Epithelial cell of prostate (primary cell): Measurements from ENCODE around the gene MCRIP1.
A peak's percentile ranks its signal among the peaks of the same experiment; 100 is the strongest.

Experiments used
- DNase-seq: peaks from one replicate; pipeline ENCODE4 v3.0.0-alpha.2; 2011; ENCODE audit warnings: low read depth, low spot score
- H3K27ac ChIP-seq: fragments of 450-650 bp; 2 replicates; pipeline ENCODE4 v1.5.1; 2017; ENCODE audit warnings: mild to moderate bottlenecking

MCRIP1 gene

DNA sequence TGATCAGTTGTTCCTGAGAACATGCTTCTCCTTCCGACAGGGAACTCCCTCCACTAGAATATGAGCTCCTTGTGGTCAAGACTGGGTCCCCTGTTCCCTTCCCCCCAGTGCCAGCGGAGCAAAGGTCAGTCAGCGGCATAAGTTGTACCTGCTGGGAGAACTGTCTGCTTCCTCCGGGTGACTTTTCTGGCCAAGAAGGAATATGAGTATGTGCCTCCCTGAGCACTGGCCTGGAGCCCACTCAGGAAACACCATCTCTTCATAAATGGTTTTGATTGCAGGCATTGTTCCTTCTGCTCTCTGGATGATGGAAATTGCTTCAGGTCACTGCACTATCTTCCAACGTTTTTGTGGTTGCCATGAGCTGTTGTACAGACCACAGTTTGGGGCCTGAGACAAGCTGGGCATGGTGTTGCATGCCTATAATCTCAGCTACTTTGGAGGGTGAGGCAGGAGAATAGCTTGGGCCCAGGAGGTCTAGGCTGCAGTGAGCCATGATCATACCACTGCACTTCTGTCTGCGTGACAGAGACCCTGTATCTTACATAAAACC, 30.1 kb upstream of the MCRIP1 start:
- no peak for DNase-seq
- peak overlapping the region; percentile 8 for H3K27ac ChIP-seq

DNA sequence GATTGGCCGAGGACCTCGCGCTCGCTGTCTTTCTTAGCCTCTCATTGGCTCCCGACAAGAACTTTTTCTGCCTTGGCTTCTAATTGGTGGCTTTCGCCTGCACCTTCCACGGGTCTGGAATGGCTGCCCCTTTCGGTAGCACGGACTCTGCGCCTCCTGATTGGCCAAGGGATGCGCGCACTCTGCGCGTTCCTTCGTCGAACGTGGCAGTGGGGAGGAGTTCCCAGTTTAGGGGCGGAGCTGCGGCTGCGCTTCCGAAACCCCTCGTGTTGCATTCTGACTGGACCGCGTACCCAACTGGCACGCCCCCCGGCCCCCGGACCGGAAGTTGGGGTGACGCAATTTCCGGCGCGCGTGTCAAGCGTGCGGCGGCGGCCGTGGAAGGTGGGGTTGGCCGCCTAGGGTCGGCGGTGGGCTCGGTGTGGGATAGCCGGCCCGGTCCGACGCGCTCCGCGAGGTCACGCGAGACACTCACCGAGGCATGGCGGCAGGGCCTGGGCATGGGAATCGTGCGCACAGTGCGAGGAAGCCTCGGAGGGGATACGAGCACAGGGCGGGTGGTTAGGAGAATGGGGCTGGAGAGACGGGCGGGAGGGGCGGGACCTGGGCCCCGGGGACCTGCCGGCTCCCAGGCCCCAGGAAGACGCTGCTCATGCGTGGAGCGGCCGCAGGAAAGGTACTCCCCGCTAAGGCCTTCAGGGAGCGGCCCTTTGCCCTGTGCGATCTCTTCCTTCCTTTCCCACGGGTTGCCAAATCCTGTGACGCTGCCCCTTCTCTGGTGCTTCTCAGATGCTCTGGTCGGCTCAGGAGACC, 27.9 kb upstream of the MCRIP1 start:
- peak overlapping the region; percentile 95 for H3K27ac ChIP-seq
- peak; percentile 100 for DNase-seq

DNA sequence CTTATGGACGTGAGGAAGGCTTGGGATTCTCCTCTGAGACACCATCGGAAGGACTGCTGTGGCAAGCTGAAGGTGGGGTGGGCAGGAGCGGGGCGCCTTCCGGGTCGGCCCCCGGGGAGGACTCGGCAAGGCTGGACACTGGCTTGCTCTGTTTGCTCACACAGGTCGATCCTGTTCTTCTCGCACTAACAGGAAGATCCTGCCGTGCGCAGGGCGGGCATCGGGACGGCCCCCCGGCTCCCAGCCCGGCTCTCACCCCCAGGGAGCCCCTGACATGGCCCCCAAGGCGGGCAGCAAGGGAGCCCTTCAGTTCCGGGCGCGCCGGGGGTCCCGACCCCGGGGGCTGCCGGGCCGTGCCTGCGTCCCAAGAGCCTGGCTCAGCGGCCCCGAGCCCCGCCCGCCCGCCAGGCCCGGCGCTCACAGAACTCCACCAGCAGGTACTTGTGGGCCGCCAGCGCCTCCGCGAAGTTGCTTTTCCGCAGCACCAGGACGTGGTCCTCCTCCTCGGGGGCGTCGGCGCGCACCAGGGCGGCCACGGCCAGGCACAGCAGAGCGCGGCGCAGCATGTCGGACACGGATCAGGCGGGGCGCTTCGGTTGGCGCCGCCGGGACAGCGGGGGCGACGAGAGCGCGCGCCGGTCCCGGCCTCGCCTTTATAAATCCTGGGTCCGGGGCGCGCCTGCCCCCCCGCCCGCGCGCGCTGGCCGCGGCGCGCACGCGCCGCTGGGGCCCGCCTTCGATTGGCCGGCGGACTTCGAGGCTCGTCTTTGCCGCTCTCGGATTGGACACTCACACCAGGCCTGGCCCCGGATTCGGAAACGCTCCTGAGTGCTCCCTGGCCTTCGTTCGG, 27.0 kb upstream of the MCRIP1 start, which contains the start of gene P4HB:
Gene P4HB (minus strand): TSS at position 630 of the 850 bp plus-strand sequence. CDS start 64 bp downstream, at position 566.
- peak within 1 kb of the TSS; percentile 95 for H3K27ac ChIP-seq
- no peak for DNase-seq

DNA sequence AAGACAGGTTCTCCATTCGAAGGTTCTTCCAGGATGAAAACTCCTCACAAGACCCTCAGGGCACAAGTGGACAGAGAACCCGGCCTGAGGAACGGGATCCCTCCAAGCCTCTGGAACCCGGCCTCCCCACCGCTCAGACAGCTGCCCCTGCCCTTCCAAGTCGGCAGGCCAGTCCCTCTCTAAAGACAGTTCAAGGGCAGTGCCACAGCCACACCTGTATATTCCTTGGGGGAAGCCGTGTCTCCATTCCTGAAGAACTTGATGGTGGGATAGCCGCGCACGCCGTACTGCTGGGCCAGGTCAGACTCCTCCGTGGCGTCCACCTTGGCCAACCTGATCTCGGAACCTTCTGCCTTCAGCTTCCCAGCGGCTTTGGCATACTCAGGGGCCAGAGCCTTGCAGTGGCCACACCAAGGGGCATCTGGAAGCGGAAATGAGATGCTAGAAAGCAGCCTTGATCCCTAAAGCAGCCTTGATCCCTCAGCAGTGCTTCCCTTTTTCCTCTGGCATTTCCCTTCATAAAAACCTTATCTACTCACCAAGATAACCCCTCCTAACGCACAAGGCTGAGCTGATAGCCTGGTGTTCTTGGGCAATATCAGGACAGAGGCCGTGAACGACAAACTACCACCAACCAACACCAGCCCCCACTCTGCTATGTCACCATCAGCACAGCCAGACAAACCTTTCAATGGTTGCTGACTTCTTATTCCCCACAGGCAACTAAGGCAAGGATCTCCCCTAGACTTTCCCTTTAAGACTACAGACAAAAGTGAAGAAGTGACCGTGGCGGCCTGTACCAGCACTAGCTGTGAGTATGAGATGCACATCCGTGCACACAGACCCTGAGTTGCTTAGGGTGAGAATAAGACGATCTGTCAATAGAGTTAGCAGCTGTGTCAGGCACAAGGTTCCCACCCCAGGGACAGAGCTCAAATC, 26.1 kb upstream of the MCRIP1 start:
- DNase-seq: no peak

DNA sequence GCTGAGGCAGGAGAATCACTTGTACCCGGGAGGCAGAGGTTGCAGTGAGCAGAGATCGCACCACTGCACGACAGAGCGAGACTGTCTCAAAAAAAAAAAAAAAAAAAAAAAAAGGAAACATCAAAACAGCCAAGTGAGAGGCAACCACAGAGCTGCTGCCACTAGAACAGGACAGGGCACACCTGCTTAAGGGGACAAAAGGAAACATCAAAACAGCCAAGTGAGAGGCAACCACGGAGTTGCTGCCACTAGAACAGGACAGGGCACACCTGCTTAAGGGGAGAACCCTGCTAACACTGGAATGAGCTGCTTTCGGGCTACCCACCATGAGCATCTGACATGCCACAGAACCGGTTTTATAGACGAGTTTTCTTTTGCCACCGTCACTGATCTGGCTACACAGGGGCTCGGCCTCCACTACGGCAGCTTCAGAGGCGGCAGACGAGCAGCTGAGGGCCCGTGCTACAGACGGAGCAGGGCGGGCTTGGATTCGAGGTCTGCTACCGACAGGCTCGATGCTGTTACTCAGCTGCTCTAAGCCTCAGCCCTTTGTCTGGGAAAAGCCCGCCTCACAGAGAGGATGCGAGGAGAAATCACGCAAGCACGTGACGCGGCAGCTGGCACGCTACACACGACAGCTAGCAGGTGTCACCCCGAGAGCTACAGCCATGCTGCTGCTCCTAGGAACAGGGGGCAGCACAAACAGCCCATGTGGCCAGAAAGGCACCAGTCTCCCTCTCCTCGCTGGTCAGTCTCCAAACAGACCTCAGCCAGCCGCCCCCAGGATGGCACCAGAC, 25.3 kb upstream of the MCRIP1 start:
- no peak for DNase-seq

More for the DNA sequence above, 26.1 kb upstream of the MCRIP1 start:
- peak overlapping the region; percentile 95 for H3K27ac ChIP-seq

DNA sequence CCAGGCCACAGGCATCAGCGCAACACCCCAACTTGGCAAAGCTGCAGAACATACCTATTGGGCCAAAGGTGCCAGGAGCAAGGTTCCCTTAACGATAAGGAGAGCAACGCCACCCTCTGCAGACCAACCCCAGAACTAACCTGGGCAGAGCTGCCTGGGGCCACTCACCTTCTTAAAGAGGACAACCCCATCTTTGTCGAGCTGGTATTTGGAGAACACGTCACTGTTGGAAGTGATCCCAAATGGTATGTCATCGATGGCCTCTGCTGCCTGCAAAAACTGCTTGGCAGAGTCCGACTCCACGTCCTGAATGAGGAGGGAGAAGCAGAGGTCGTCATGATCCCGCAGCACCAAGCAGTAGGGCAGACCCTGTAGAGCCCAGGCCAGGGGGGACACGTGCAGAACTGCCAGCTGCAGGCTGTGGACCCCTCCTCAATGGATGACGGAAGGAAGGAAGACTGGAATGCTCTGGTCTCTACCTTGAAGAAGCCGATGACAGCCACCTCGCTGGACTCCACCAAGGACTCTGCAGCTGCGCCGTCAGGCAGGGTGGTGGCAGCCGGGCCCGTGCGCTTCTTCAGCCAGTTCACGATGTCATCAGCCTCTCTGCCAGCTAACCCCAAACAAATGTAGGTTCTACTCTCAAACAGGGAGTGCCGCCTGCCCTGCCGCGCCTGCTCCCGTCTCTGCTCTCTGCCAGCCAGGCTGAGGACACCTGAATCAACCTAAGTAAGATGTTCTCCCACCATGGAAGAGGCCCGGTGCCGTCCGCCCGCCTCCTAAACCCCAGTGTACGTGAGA, 22.1 kb upstream of the MCRIP1 start:
- H3K27ac ChIP-seq: peak overlapping the region; percentile 65
- no peak for DNase-seq

More for the DNA sequence above, 25.3 kb upstream of the MCRIP1 start:
- peak overlapping the region; percentile 95 for H3K27ac ChIP-seq

DNA sequence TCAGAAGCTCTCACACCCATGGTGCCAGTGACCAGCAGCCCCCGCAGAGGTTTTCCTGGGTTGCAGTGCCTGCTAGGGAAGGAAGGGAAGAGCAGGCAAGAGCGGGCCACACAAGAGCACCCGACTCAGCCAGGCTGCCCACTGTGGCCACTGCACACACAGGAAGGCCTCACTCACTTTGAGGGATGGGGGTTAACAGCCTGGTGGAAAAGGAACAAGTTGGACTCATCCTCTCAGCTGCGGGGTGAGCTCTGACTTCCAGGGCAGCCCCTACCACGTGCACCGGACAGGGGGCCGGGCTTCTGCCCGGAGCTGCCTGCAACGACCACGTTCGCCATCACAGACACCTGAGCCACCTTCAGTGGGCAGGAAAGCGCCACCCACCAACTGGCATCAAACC, 19.1 kb upstream of the MCRIP1 start:
- no peak overlapping the region for H3K27ac ChIP-seq
- no peak for DNase-seq

DNA sequence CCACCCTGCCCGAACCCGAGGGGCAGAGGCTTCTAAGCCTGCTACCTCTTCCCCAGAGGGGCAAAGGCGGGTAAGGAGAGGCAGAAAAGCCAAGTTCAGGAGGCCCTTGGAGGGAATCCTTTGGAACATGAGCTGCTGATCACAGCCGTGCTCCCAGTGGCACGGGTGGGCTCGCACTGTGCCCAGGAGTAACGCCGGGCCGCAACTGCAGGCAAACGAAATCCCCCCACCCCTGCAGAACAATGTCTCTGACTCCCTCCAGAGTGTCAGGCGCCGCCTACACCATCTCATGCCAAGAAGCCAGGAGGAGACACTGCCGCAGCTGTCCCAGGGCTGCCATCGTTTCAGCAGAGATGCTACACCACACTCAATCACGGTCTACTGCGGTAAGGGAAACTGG, 18.3 kb upstream of the MCRIP1 start:
- DNase-seq: no peak
- no peak overlapping the region for H3K27ac ChIP-seq

DNA sequence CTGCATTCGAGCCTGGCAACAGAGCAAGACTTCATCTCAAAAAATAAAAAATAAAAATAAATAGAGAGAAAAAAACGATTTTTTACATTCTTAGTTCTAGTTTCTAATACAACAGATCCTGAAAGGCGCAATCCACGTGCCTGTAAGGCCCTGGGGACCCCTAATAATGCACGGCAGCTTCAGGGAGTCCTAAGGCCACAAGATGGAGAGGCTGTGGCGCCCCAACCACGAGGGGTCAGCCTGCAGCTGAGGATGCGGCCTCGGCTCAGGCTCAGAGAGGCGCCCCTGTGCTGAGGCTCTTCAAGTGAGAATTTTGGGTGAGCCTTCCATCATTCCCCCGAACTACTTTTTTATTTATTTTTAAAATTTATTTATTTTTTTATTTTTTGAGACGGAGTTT, 16.4 kb upstream of the MCRIP1 start:
- no peak overlapping the region for H3K27ac ChIP-seq
- DNase-seq: no peak

DNA sequence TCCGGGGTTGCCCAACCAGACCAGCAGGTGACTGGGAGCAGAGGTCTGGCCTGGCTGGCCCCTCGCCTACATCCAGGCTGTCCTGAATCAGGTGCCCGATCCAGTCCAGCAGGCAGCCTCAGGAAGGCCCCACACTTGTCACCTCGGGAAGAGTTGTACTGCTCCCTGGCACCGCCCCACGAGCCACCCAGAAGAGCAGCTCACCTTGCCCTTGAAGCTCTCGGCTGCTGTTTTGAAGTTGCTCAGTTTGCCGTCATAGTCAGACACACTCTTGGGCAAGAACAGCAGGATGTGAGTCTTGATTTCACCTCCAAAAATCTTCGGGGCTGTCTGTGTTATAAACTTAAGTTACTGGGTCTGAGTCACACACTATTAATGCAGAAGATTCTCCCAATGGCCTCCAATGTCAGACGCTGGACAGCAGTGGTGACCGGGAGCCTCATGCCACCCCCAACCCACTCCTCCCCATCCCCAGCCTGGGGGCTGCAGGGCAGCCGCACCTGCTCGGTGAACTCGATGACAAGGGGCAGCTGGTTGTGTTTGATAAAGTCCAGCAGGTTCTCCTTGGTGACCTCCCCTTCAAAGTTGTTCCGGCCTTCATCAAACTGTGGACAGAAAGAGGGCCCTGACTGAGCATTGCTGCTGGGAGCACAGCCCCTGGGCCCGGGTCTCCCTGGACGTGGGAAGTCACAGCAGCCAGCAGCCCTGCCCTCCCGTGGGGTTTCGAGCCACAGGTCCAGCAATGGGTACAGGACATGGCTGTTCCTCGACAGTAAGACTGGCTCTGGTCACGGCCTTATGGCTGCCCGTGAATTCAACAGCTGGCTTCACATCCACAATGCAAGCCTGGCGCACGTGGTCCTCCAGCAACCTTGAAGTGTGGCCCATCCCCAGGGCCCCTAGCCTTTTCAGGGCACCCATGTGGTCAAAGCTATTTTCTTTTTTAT, 13.9 kb upstream of the MCRIP1 start:
- no peak for DNase-seq
- H3K27ac ChIP-seq: no peak overlapping the region

DNA sequence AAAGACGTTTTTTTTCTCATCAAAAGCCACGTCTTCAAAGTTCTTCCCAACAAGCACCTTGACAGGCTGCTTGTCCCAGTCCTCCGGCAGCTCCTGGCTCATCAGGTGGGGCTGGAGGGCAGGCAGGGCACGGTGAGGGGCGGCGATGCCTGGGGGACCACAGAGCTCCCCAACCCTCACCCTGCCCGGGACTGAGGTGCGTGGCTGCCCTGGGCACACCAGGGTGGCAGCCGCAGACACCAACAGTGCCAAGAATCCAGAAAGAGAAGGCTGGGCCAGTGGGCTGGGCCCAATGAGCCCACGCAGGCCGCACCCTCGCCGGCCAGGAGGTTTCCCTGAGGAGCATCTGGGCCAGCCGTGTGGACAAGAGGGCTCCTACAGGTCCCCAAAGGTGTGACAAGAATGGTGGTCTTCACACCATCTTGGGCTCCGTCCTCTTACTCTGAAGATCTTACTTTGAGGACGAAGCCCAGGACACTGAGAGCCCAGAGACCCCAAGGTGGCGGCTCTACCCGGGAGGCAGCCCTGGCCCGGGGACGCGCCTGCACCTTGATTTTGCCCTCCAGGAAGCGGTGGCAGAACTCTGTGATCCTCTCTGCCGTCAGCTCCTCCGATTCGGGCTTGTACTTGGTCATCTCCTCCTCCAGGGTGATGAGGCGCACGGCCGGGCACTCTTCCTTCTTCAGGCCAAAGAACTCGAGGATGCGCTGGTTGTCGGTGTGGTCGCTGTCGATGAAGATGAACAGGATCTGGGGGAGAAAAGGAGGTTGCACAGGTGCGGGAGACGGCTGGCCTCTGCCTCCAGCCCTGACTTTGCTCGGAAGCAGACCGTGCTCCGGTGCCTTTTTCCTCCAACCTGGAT, 13.0 kb upstream of the MCRIP1 start:
- no peak overlapping the region for H3K27ac ChIP-seq

DNA sequence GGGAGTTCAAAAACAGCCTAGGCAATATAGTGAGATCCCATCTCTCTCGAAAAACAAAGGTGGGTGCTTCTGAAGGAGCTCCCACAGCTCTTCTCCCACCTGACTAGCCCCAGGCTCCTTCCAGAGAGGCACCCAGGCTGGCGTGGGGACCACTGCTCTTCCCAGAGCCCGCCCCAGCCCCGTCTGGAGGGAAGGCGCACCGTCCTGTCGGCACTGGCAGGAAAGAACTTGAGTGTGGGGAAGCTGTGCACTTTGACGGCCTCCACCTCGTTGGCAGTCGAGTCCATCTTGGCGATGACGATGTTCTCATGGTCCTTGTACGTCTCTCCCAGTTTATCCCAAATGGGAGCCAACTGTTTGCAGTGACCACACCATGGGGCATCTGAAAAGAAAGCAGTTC, 12.3 kb upstream of the MCRIP1 start:
- DNase-seq: no peak
- no peak overlapping the region for H3K27ac ChIP-seq

More for the DNA sequence above, 13.0 kb upstream of the MCRIP1 start:
- no peak for DNase-seq

DNA sequence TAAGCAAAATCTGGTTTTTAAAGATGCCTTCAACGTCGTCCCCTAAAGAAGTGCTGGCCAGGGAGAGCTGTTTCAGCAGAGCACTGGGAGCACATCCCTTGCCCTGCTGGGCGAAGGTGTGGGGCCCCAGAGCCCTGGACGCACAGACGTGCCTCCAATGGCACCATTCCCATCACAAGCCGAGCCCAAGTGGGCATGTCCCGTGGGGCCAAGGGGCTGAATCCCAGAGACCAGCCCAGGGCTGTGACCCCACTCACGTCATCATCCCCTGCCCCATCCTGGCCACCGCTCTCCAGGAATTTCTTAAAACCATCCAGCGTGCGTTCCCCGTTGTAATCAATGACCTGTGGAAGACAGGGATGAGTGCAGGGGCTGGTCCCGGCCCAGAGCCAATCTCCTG, 11.8 kb upstream of the MCRIP1 start:
- no peak for DNase-seq
- no peak overlapping the region for H3K27ac ChIP-seq

DNA sequence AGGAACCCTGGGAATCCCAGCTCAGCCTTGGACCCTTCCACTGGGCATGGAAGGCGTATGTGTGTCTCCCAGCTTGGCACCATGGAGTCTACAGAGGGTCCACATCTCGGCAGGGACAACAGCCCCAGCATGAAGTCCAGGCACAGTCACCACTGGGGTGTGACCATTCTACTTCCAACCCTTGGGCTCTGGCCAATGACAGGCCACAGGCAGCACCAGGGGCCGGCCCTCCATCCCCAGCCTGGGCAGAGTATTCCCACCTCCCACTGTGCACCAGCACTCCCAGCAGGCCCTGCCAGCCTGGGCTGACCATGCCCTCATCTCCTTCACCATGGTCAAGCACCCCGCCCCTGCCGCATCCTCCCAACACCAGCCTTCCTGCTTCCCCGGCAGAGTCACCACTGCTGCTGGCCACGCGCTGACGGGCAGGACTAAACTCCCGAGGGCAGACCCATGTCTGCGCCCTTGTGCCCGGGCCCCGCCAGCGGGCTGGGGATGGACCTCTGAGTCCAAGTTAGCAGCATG, 11.3 kb upstream of the MCRIP1 start:
- no peak for DNase-seq
- H3K27ac ChIP-seq: no peak overlapping the region

DNA sequence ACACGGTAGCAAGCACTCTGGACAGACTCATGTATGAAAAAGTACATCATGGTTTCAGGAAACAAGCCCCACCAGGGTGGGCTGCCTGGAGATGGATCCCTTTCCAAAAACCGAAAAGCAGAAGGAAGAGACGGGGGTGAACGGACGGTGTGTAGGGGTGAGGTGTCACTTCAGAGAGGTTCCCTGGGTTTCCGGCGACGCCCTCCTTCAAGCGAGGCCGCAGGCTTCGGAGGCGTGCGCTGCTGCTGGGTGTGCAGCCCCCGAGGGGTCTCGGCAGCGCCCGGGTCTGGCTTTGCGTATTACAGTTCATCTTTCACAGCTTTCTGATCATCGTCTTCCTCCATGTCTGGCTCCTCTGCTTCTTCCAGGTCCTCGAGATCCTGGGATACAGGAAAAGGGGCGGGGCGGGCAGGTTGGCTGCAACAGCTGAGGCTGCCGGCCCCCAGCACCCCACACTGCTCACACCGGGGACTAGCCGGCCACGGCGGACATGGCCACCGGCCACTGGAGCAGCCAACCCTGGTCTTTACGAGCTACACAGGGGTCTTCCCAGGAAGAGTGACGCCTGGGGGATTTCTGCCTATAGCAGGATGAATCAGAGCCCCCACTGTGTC, 10.7 kb upstream of the MCRIP1 start:
- H3K27ac ChIP-seq: peak overlapping the region; percentile 87
- DNase-seq: no peak
